Smooth muscle cell (in vitro differentiated cells): Measurements from ENCODE around the gene CDC42SE1. TPM values are rescaled to one million over a fixed set of nuclear protein-coding genes. Genes with fewer than 3 reads are reported as not detected.

Experiments used
- DNase-seq: peaks from one replicate; lab custom pipeline; 2025; ENCODE audit not compliant: unreplicated experiment; lab: John Stamatoyannopoulos, UW
- H2AFZ ChIP-seq: fragments of 200-600 bp; sonication (generic); 2 replicates; pipeline ENCODE4 v1.6.0; 2016; ENCODE audit warnings: antibody characterized with exemption, low read depth, mild to moderate bottlenecking
- H3F3A ChIP-seq: fragments of 200-600 bp; sonication (generic); 2 replicates; pipeline ENCODE4 v1.6.0; 2017; ENCODE audit warnings: antibody characterized with exemption, low read depth
- H3K27ac ChIP-seq: fragments of 200-600 bp; sonication (generic); 2 replicates; pipeline ENCODE4 v1.5.1; 2016; ENCODE audit warnings: low read depth, mild to moderate bottlenecking
- H3K27me3 ChIP-seq: fragments of 200-600 bp; sonication (generic); 2 replicates; pipeline ENCODE4 v1.6.1; 2016; ENCODE audit warnings: low read depth, mild to moderate bottlenecking
- H3K36me3 ChIP-seq: fragments of 200-600 bp; sonication (generic); 2 replicates; pipeline ENCODE4 v1.5.1; 2016; ENCODE audit warnings: low read depth
- H3K4me1 ChIP-seq: fragments of 200-600 bp; sonication (generic); 2 replicates; pipeline ENCODE4 v1.5.1; 2016; ENCODE audit warnings: low read depth
- H3K4me2 ChIP-seq: fragments of 200-600 bp; sonication (generic); 2 replicates; pipeline ENCODE4 v1.6.0; 2016; ENCODE audit warnings: mild to moderate bottlenecking
- H3K4me3 ChIP-seq: fragments of 200-600 bp; sonication (generic); 2 replicates; pipeline ENCODE4 v1.5.1; 2016; ENCODE audit warnings: mild to moderate bottlenecking
- H3K79me2 ChIP-seq: fragments of 200-600 bp; sonication (generic); 2 replicates; pipeline ENCODE4 v1.6.0; 2016; ENCODE audit warnings: low read depth, mild to moderate bottlenecking
- H3K9ac ChIP-seq: fragments of 200-600 bp; sonication (generic); 2 replicates; pipeline ENCODE4 v1.6.0; 2016; ENCODE audit warnings: low read depth
- H3K9me3 ChIP-seq: fragments of 200-600 bp; sonication (generic); replicated peaks from 2 replicates; pipeline ENCODE4 v1.5.1; 2016; ENCODE audit warnings: low read depth
- H4K20me1 ChIP-seq: fragments of 200-600 bp; sonication (generic); 2 replicates; pipeline ENCODE4 v1.6.0; 2016; ENCODE audit warnings: low read depth
- WGBS: methylation state at CpG from one replicate; pipeline ENCODE4 v1.1.7; 2016; ENCODE audit warnings: low lambda C conversion rate; 5-methylcytosine and 5-hydroxymethylcytosine counted together
- polyA plus RNA-seq: library from polyadenylated mRNA; unstranded; fragments of >200 nt; fragmentation: Nextera tagmentation; extraction: Ambion mirVana; gene quantifications from 2 replicates; pipeline ENCODE4 v1.2.1, GENCODE V29; 2016
- total RNA-seq: library from RNA; depleted of rRNA; stranded (reverse); fragments of >200 nt; gene quantifications from 2 replicates; pipeline ENCODE4 v1.2.3, GENCODE V29; 2014
- TF ChIP-seq, protein P1 (sequence below): fragments of 200-600 bp; sonication (generic); IDR thresholded peaks from 2 replicates; pipeline ENCODE4 v1.5.1; 2017; ENCODE audit warnings: borderline replicate concordance, mild to moderate bottlenecking, antibody characterized with exemption; ENCODE audit not compliant: insufficient read depth, poor library complexity, severe bottlenecking

Gene CDC42SE1
- total and polyA plus RNA-seq, 2 experiments from 2014 or later = 15.2 to 63.3 TPM

DNA sequence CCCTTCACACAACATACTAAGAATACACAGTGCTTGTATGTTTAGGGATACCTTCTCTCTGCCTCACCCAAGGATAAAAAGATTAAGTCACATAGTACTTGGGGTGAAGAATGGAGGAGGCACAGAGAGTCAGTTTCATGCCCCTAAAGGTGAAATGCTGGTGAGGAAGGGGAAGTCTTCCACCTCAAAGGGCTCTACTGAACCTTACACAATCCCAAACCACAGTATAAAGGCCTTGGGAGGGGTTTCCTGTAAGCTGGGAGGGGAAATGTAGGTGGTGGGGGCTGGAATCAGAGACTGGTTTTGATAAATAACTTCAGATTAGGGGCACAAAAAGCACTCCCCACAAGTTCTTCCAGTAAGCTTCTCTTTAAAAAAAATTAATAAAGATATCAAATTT, 56.2 kb downstream of the CDC42SE1 start:
- H3K4me2 ChIP-seq = no peak overlapping the region

DNA sequence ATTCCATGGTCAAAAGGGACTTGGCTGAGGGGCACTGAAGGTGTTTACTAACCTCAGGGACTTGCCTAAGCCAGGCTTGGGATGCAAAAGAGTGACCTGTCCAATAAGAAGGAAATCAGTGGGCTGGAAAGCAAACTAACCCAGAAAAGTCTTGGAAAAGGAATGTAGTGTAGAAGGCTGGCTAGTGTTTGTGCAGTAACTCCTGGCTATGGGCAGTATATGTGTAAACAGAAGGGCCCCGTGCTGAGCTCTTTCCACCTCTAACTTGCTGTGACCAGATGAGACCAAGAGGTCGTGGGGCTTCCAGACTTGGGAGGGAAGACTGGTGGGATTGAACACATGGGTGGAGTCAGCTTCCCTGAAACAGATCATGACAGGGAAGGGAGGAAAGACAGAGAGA, 56.8 kb downstream of the CDC42SE1 start:
- Histone ChIP-seq H3F3A (peaks cover 14% of the 10 kb centered on the region), H3K36me3 (no peaks in the 10 kb centered on the region), H3K4me1 (peaks cover 15% of the 10 kb centered on the region), H4K20me1 (no peaks in the 10 kb centered on the region), H3K79me2 (no peaks in the 10 kb centered on the region), H3K9me3 (no peaks in the 10 kb centered on the region), H3K27ac (no peak overlapping the region), H2AFZ (no peak overlapping the region), H3K9ac (no peak overlapping the region), H3K27me3 (no peaks in the 10 kb centered on the region), H3K4me3 (no peak overlapping the region), H3K4me2 (no peak overlapping the region)
- 64% methylated on average over 2 of the region's 2 CpGs for WGBS
- TF ChIP-seq, protein P1, sequence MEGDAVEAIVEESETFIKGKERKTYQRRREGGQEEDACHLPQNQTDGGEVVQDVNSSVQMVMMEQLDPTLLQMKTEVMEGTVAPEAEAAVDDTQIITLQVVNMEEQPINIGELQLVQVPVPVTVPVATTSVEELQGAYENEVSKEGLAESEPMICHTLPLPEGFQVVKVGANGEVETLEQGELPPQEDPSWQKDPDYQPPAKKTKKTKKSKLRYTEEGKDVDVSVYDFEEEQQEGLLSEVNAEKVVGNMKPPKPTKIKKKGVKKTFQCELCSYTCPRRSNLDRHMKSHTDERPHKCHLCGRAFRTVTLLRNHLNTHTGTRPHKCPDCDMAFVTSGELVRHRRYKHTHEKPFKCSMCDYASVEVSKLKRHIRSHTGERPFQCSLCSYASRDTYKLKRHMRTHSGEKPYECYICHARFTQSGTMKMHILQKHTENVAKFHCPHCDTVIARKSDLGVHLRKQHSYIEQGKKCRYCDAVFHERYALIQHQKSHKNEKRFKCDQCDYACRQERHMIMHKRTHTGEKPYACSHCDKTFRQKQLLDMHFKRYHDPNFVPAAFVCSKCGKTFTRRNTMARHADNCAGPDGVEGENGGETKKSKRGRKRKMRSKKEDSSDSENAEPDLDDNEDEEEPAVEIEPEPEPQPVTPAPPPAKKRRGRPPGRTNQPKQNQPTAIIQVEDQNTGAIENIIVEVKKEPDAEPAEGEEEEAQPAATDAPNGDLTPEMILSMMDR = no peak
- no peak for DNase-seq

More for the DNA sequence above, 56.2 kb downstream of the CDC42SE1 start:
- Histone ChIP-seq H3K4me1 (peaks cover 15% of the 10 kb centered on the region), H3K9me3 (no peaks in the 10 kb centered on the region), H3F3A (peaks cover 13% of the 10 kb centered on the region), H3K36me3 (no peaks in the 10 kb centered on the region), H3K27me3 (no peaks in the 10 kb centered on the region), H4K20me1 (no peaks in the 10 kb centered on the region), H3K79me2 (no peaks in the 10 kb centered on the region), H3K4me3 (no peak overlapping the region), H3K9ac (no peak overlapping the region), H2AFZ (no peak overlapping the region), H3K27ac (no peak overlapping the region)
- no peak for DNase-seq
- TF ChIP-seq, protein P1 = no peak

DNA sequence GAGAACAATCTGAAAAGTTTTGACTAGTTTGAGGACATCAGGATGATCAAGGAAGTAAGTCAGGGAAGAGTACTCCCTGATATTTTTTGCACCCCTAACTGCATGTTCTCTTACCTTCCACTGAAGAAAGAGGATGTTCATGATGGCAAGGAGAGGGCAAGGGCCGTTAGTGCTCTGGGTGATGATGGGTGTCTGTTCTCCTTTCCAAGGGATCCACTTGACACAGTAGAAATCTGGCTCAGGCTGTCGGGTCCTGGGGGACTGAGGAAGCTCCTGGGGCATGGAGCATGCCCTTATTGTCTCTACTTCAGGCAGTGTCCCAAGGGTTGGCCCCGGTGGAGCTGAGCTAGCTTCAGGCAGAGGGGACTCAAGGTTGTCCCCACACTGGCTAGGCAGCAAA, 57.4 kb downstream of the CDC42SE1 start:
- Histone ChIP-seq H4K20me1 (no peaks in the 10 kb centered on the region), H3K36me3 (no peaks in the 10 kb centered on the region), H3K9ac (no peak overlapping the region), H3K27me3 (no peaks in the 10 kb centered on the region), H3K9me3 (no peaks in the 10 kb centered on the region), H3K27ac (no peak overlapping the region), H3K4me2 (no peak overlapping the region), H3K4me1 (peaks cover 15% of the 10 kb centered on the region), H3F3A (peaks cover 11% of the 10 kb centered on the region), H3K79me2 (no peaks in the 10 kb centered on the region), H3K4me3 (no peak overlapping the region), H2AFZ (no peak overlapping the region)
- 93% methylated on average over 3 of the region's 3 CpGs for WGBS
- no peak for DNase-seq
- TF ChIP-seq, protein P1 = no peak

DNA sequence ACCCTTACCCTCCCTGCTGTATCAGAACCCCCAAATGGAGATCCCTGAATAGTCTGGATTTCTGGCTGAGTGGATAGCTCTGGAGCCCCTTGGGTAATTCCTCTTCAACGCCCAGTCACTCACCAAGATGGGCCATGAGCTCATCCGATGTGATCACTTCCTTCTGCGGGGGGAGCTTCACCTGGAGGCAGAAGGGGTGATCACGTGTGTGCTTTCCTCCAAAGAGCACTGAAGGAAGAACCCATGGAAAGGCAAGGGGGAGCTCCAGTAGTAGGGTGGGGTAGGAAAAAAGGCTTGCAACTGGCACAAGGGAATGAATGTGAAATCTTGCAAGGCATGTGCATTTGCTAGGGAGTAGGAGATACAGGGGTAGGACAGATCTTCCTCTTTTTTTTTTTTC, 57.8 kb downstream of the CDC42SE1 start:
- H4K20me1 ChIP-seq = no peaks in the 10 kb centered on the region

More for the DNA sequence above, 57.8 kb downstream of the CDC42SE1 start:
- DNase-seq = no peak
- 94% methylated on average over 4 of the region's 4 CpGs for WGBS
- Histone ChIP-seq H3F3A (peaks cover 11% of the 10 kb centered on the region), H3K9ac (no peak overlapping the region), H3K4me1 (peaks cover 15% of the 10 kb centered on the region), H3K9me3 (no peaks in the 10 kb centered on the region), H3K36me3 (no peaks in the 10 kb centered on the region), H3K27me3 (no peaks in the 10 kb centered on the region), H3K4me2 (no peak overlapping the region), H3K79me2 (no peaks in the 10 kb centered on the region), H2AFZ (no peak overlapping the region), H3K27ac (no peak overlapping the region), H3K4me3 (no peak overlapping the region)
- TF ChIP-seq, protein P1 = no peak
